Liver (tissue), 9 donors: ENCODE data around the gene PC. TPM values are rescaled to one million over a fixed set of nuclear protein-coding genes. Genes with fewer than 3 reads are reported as not detected.

ENCODE experiments used
- DNase-seq: peaks from one replicate; pipeline ENCODE4 v3.0.0-alpha.2; 2017; ENCODE audit warnings: low spot score
- H3K27ac ChIP-seq, 2 donors: one replicate each; pipeline ENCODE4 v1.7.0; 2013; ENCODE audit warnings: inconsistent platforms in 2 of 2, low read length in 2 of 2, control low read depth in 1 of 2, low read depth in 1 of 2, mild to moderate bottlenecking in 1 of 2
- H3K27me3 ChIP-seq, 4 donors: one replicate each; pipeline versions ENCODE4 v1.6.1 to v1.7.0; 2013; ENCODE audit warnings: low read length in 3 of 4, inconsistent platforms in 1 of 4, mild to moderate bottlenecking in 1 of 4, moderate library complexity in 1 of 4; ENCODE audit not compliant: control insufficient read depth in 4 of 4, insufficient read depth in 4 of 4
- H3K36me3 ChIP-seq, 4 donors: one replicate each; pipeline versions ENCODE4 v1.6.1 to v1.7.0; 2013; ENCODE audit warnings: low read length in 3 of 4, mild to moderate bottlenecking in 3 of 4, low read depth in 1 of 4, moderate library complexity in 1 of 4; ENCODE audit not compliant: control insufficient read depth in 4 of 4, insufficient read depth in 3 of 4
- H3K4me1 ChIP-seq, 4 donors: one replicate each; pipeline versions ENCODE4 v1.6.1 to v1.7.0; 2013; ENCODE audit warnings: low read length in 3 of 4, mild to moderate bottlenecking in 3 of 4, moderate library complexity in 1 of 4; ENCODE audit not compliant: control insufficient read depth in 4 of 4, insufficient read depth in 4 of 4
- H3K4me3 ChIP-seq, 3 donors: one replicate each; pipeline versions ENCODE4 v1.6.1 to v1.7.0; 2013; ENCODE audit warnings: low read length in 3 of 3, control low read depth in 1 of 3, low read depth in 1 of 3, mild to moderate bottlenecking in 1 of 3
- H3K9ac ChIP-seq, 2 donors: one replicate each; pipeline ENCODE4 v1.7.0; 2013; ENCODE audit warnings: low read length in 2 of 2, mild to moderate bottlenecking in 2 of 2, moderate library complexity in 2 of 2, control low read depth in 1 of 2, low read depth in 1 of 2
- H3K9me3 ChIP-seq, 4 donors: one replicate each; pipeline versions ENCODE4 v1.6.1 to v1.7.0; 2013; ENCODE audit warnings: low read length in 3 of 4; ENCODE audit not compliant: control insufficient read depth in 4 of 4
- EGR1 ChIP-seq, 2 donors: IDR thresholded peaks; 2 replicates each; pipeline ENCODE4 v1.6.1; 2016 to 2018; ENCODE audit warnings: antibody characterized with exemption in 2 of 2, low read depth in 2 of 2
- FOXA2 ChIP-seq: IDR thresholded peaks from 2 replicates; pipeline ENCODE4 v1.6.1; 2016; ENCODE audit warnings: antibody characterized with exemption
- HNF4A ChIP-seq, 2 donors: conservative IDR thresholded peaks; 2 replicates each; pipeline ENCODE4 v1.6.1; 2016; ENCODE audit warnings: antibody characterized with exemption in 2 of 2, mild to moderate bottlenecking in 2 of 2
- JUND ChIP-seq, 2 donors: IDR thresholded peaks; 2 replicates each; pipeline ENCODE4 v1.6.1; 2016; ENCODE audit warnings: antibody characterized with exemption in 2 of 2
- MAX ChIP-seq: IDR thresholded peaks from 2 replicates; pipeline ENCODE4 v1.6.1; 2016; ENCODE audit warnings: antibody characterized with exemption
- NR2F2 ChIP-seq: IDR thresholded peaks from 2 replicates; pipeline ENCODE4 v1.6.1; 2016; ENCODE audit warnings: antibody characterized with exemption
- RAD21 ChIP-seq, 2 donors: IDR thresholded peaks; 2 replicates each; pipeline ENCODE4 v1.6.1; 2016; ENCODE audit warnings: antibody characterized with exemption in 2 of 2, mild to moderate bottlenecking in 2 of 2
- REST ChIP-seq: IDR thresholded peaks from 2 replicates; pipeline ENCODE4 v1.6.1; 2016; ENCODE audit warnings: antibody characterized with exemption, mild to moderate bottlenecking
- SP1 ChIP-seq: IDR thresholded peaks from 2 replicates; pipeline ENCODE4 v1.6.1; 2018; ENCODE audit warnings: antibody characterized with exemption, mild to moderate bottlenecking
- TAF1 ChIP-seq: conservative IDR thresholded peaks from 2 replicates; pipeline ENCODE4 v1.6.1; 2016; ENCODE audit warnings: antibody characterized with exemption, mild to moderate bottlenecking
- YY1 ChIP-seq: IDR thresholded peaks from 2 replicates; pipeline ENCODE4 v1.6.1; 2016; ENCODE audit warnings: antibody characterized with exemption, mild to moderate bottlenecking
- WGBS: extraction: QIAGEN DNeasy Blood & Tissue Kit; methylation state at CpG from one replicate; pipeline ENCODE4 v1.1.7; 2013; 5-methylcytosine and 5-hydroxymethylcytosine counted together
- polyA plus RNA-seq, 2 donors: library from polyadenylated mRNA; stranded (reverse) in 1 of 2; unstranded in 1 of 2; fragments of 200-250 nt in 1 of 2; fragments of >200 nt in 1 of 2; fragmentation: Nextera tagmentation in 1 of 2; extraction: Ambion mirVana in 1 of 2; gene quantifications; one replicate each; pipeline versions ENCODE4 v1.2.1 to v1.2.3, GENCODE V29; 2013 to 2015
- total RNA-seq, 2 donors: library from RNA; depleted of rRNA; stranded (reverse); fragments of >200 nt; gene quantifications; one replicate each; pipeline ENCODE4 v1.2.3, GENCODE V29; 2014
- TF ChIP-seq, protein P1 (sequence below): IDR thresholded peaks from 2 replicates; pipeline ENCODE4 v1.6.1; 2016; ENCODE audit warnings: antibody characterized with exemption
- TF ChIP-seq, protein P2 (sequence below): fragments of 150-350 bp; IDR thresholded peaks from 2 replicates; pipeline ENCODE4 v1.5.1; 2017; ENCODE audit warnings: improper control_type of control experiment, low read depth, low read length; ENCODE audit not compliant: missing input control
- donor health status: healthy.
- donor health status: healthy.
- donor health status: healthy.
- donor health status: healthy.
- donor health status: healthy.

PC gene
- total and polyA plus RNA-seq, 4 donors, result 144 to 583 (median 296) TPM

DNA sequence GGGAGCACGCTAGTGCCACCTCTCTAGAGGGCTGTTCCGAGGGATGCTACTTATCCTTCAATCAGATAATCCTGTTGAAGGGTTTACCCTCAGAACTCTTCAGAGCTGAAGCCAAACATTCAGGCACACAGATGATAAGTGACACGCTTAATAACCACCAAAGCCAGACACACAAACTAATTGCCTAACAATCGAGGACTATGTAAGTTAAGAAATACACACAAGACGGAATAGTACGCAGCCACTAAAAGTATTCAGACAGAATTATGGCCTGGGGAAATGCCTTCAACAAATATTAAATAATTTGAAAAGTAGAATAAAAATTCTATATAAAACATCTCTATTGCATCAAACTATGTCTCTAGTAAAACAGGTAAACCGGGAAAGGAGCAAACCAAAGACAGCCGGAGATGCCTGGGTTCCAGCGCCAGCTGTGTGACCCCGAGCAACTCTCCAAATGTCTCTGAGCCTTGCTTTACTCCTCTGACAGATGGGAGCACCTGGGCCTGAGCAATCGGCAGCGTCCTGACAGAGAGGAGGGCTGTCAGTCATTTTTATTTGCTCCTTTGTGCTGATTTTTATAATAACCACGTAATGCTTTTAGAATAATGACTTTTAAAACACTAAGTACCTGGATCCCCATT is 90.0 kb downstream of the PC start:
- Histone ChIP-seq H3K27me3 (no peaks in the 10 kb centered on the region), H3K27ac (no peak overlapping the region), H3K4me3 (no peak overlapping the region), H3K4me1 (peaks cover 0 to 9% (median 2%) of the 10 kb centered on the region in 4 donors), H3K36me3 (peaks cover 12 to 47% (median 38%) of the 10 kb centered on the region in 4 donors), H3K9me3 (no peaks in the 10 kb centered on the region), H3K9ac (no peak overlapping the region)
- TF ChIP-seq JUND (IDR thresholded peaks at IDR 0.05), result no peak
- no peak for TF ChIP-seq SP1
- WGBS, result 94% methylated on average over 13 of the region's 13 CpGs
- no peak for DNase-seq

DNA sequence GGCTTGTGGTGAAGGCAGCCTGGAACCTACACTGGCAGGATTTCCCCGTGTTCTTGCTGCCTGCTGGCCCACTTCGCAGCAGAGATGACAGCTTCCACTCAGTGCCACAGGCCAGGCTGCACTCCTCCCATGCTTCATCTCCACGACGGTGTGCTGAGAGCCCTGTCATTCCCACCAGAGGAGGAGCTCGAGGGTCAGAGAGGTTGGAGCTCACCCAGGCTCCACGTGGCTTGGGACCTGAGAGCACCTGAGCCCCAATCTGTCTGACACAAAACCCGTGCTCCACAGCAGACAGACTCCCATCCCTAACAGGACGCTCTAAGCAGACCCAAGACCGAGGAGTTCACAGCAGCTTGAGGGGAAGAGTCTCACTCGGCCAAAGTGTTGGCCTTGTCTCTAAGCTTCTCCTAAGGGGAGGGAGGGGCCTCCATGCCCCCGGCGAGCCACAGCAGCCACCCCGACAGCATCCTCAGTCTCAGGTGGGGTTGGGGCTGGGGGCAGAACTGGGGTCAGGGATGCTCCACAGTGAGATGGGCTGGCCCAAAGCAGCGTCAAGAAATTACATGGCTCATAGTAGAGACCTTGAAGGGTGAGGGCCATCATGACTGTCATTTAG is 90.7 kb downstream of the PC start:
- WGBS, result 78% methylated on average over 14 of the region's 14 CpGs
- no peak overlapping the region for H3K9ac ChIP-seq
- TF ChIP-seq MAX, result no peak
- TF ChIP-seq SP1, result no peak
- TF ChIP-seq EGR1 (IDR thresholded peaks at IDR 0.05; ENCODE audit: low read depth in 2 of 2), result no peak
- TF ChIP-seq REST, result no peak
- peak in 1 of 2 donors; percentile 50 for TF ChIP-seq RAD21 (IDR thresholded peaks at IDR 0.05)
- no peak for TF ChIP-seq HNF4A (conservative IDR thresholded peaks at IDR 0.05)
- no peak for TF ChIP-seq TAF1
- TF ChIP-seq, protein P1, sequence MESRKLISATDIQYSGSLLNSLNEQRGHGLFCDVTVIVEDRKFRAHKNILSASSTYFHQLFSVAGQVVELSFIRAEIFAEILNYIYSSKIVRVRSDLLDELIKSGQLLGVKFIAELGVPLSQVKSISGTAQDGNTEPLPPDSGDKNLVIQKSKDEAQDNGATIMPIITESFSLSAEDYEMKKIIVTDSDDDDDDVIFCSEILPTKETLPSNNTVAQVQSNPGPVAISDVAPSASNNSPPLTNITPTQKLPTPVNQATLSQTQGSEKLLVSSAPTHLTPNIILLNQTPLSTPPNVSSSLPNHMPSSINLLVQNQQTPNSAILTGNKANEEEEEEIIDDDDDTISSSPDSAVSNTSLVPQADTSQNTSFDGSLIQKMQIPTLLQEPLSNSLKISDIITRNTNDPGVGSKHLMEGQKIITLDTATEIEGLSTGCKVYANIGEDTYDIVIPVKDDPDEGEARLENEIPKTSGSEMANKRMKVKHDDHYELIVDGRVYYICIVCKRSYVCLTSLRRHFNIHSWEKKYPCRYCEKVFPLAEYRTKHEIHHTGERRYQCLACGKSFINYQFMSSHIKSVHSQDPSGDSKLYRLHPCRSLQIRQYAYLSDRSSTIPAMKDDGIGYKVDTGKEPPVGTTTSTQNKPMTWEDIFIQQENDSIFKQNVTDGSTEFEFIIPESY, result no peak
- no peak for TF ChIP-seq NR2F2
- no peak for TF ChIP-seq FOXA2
- no peak for TF ChIP-seq YY1
- TF ChIP-seq, protein P2, sequence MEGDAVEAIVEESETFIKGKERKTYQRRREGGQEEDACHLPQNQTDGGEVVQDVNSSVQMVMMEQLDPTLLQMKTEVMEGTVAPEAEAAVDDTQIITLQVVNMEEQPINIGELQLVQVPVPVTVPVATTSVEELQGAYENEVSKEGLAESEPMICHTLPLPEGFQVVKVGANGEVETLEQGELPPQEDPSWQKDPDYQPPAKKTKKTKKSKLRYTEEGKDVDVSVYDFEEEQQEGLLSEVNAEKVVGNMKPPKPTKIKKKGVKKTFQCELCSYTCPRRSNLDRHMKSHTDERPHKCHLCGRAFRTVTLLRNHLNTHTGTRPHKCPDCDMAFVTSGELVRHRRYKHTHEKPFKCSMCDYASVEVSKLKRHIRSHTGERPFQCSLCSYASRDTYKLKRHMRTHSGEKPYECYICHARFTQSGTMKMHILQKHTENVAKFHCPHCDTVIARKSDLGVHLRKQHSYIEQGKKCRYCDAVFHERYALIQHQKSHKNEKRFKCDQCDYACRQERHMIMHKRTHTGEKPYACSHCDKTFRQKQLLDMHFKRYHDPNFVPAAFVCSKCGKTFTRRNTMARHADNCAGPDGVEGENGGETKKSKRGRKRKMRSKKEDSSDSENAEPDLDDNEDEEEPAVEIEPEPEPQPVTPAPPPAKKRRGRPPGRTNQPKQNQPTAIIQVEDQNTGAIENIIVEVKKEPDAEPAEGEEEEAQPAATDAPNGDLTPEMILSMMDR, result peak; percentile 1
- no peak overlapping the region for H3K4me3 ChIP-seq
- peaks cover 0 to 9% (median 2%) of the 10 kb centered on the region in 4 donors for H3K4me1 ChIP-seq
- DNase-seq, result no peak
- H3K27me3 ChIP-seq, result no peaks in the 10 kb centered on the region
- H3K9me3 ChIP-seq, result no peaks in the 10 kb centered on the region
- H3K27ac ChIP-seq, result no peak overlapping the region
- peaks cover 16 to 50% (median 40%) of the 10 kb centered on the region in 4 donors for H3K36me3 ChIP-seq
